ENCODE results near the gene APRT. TPM values are rescaled to one million over a fixed set of nuclear protein-coding genes. Genes with fewer than 3 reads are reported as not detected.

Gene APRT
- total and polyA plus RNA-seq, 2 of the 8 experiments (the other 6 are each of a cell fraction or from before 2014, with no cell fraction given) = 221 to 267 TPM

GRCh38 chr16:88826070-88826840 is 14.5 kb upstream of the APRT start:
- CTCF ChIA-PET (ENCODE audit: partially characterized antibody) = interaction anchor here (0.6 to 1.1 kb wide), 4 partner anchors 11 to 218 kb away, joined by 3 to 4 read pairs (median 4); no protein-coding TSS in a partner anchor
- no peak overlapping the region for H3K27ac ChIP-seq (ENCODE audit: low read depth, low read length)
- H2BK5ac ChIP-seq (ENCODE audit: low read depth, low read length) = no peak overlapping the region
- POLR2A ChIA-PET (ENCODE audit: partially characterized antibody) = interaction anchor here (0.9 to 1.6 kb wide), 2 partner anchors 8 to 20 kb away, joined by 3 to 4 read pairs; no protein-coding TSS in a partner anchor
- H3K18ac ChIP-seq (ENCODE audit: extremely low read depth, low read length) = no peak overlapping the region
- H2BK120ac ChIP-seq (replicated peaks; ENCODE audit: low read depth, low read length) = no peak overlapping the region
- no peak overlapping the region for H4K5ac ChIP-seq (ENCODE audit: insufficient read length, low read depth, low read length)
- no peak overlapping the region for H3K14ac ChIP-seq (ENCODE audit: insufficient read length)
- no peak overlapping the region for H3K4me3 ChIP-seq (ENCODE audit: extremely low read depth in 1 of 4, insufficient read depth in 2 of 4, low read depth in 3 of 4, low read length in 4 of 4)
- H2BK12ac ChIP-seq (ENCODE audit: low read depth, low read length) = no peak overlapping the region
- no peak overlapping the region for H3K4me2 ChIP-seq (ENCODE audit: insufficient read depth in 1 of 2, low read depth in 2 of 2, low read length in 2 of 2)
- no peak overlapping the region for H3K9ac ChIP-seq (replicated peaks in 1 of 4; ENCODE audit: extremely low read depth in 1 of 4, low read depth in 3 of 4, low read length in 3 of 4)
- WGBS, 2 experiments (ENCODE audit: extremely low coverage in 1 of 2, insufficient coverage in 1 of 2, insufficient read length in 1 of 2, insufficient replicate concordance in 2 of 2, low coverage in 1 of 2, low lambda C conversion rate in 2 of 2, missing lambda C conversion rate in 1 of 2) = 96% methylated on average over 15 of the region's 26 CpGs; no CpG with 5 or more reads in 1 of the 2 experiments
- H4K91ac ChIP-seq (replicated peaks; ENCODE audit: insufficient read length, low read length) = no peak overlapping the region
- H4K8ac ChIP-seq (ENCODE audit: extremely low read depth, insufficient read depth, low read length) = no peak overlapping the region; the same call in 1 of the 2 replicates
- H3K56ac ChIP-seq (replicated peaks; ENCODE audit: insufficient read length, low read depth, low read length) = no peak overlapping the region
- 0 out of 2 replicates have a peak, but pooled peaks cover 3% of the 10 kb centered on the region for H3K79me1 ChIP-seq (ENCODE audit: low read depth, low read length)
- no peaks in the 10 kb centered on the region for H3K4me1 ChIP-seq (replicated peaks in 1 of 4; ENCODE audit: control insufficient read depth in 3 of 4, insufficient read depth in 4 of 4, low read length in 3 of 4)
- no peak overlapping the region for H3K23ac ChIP-seq (ENCODE audit: insufficient read length)
- H3K36me3 ChIP-seq (ENCODE audit: control insufficient read depth in 2 of 4, insufficient read depth in 4 of 4, low read length in 3 of 4) = no peaks in the 10 kb centered on the region
- peaks cover 2 to 6% of the 10 kb centered on the region in 2 experiments for H4K20me1 ChIP-seq (replicated peaks in 1 of 2; ENCODE audit: control insufficient read depth in 1 of 2, insufficient read depth in 2 of 2, low read length in 2 of 2)
- FAIRE-seq (no peak), DNase-seq (ENCODE audit: low read depth in 1 of 2, low spot score in 2 of 2) (no peak)
- no peak overlapping the region for H3K4ac ChIP-seq (replicated peaks; ENCODE audit: insufficient read length, low read depth, low read length)
- H2AFZ ChIP-seq (ENCODE audit: low read length) = no peak overlapping the region
- H2BK15ac ChIP-seq (ENCODE audit: low read length) = no peak overlapping the region
- no peaks in the 10 kb centered on the region for H3K27me3 ChIP-seq (replicated peaks in 1 of 4; ENCODE audit: control insufficient read depth in 3 of 4, extremely low read depth in 1 of 4, insufficient read depth in 3 of 4, low read length in 3 of 4)
- H3K23me2 ChIP-seq (ENCODE audit: low read depth, low read length) = no peaks in the 10 kb centered on the region
- no peaks in the 10 kb centered on the region for H3K79me2 ChIP-seq (ENCODE audit: control insufficient read depth in 1 of 2, insufficient read depth in 2 of 2, low read length in 2 of 2)
- H2AK5ac ChIP-seq (ENCODE audit: low read depth, low read length) = no peak overlapping the region
- no peak overlapping the region for H2BK20ac ChIP-seq (ENCODE audit: low read length)
- no peaks in the 10 kb centered on the region for H3K9me3 ChIP-seq (ENCODE audit: insufficient read depth in 2 of 2, low read depth in 1 of 2, low read length in 1 of 2)
- no peak for TF ChIP-seq SP2 (IDR thresholded peaks at IDR 0.05; ENCODE audit: low read length)
- TF ChIP-seq SRF (IDR thresholded peaks at IDR 0.05; ENCODE audit: low read depth, low read length) = no peak

Data from H1 (cell line).